ENCODE results near the gene DDX1. TPM values are rescaled to one million over a fixed set of nuclear protein-coding genes. Genes with fewer than 3 reads are reported as not detected.

DDX1 gene
- polyA plus RNA-seq, 1 experiment = 49.6 TPM

- POLR2A ChIA-PET = no interaction called here
- CTCF ChIA-PET = interaction anchor here (1.6 kb wide), 1 partner anchor 9 kb away, joined by 3 read pairs; no protein-coding TSS in a partner anchor
- Histone ChIP-seq H3K4me3 (ENCODE audit: low read depth, low read length) (no peak overlapping the region), H3K36me3 (ENCODE audit: control insufficient read depth, insufficient read depth, low read length) (no peaks in the 10 kb centered on the region), H3K27me3 (ENCODE audit: control insufficient read depth, insufficient read depth, low read length) (no peaks in the 10 kb centered on the region)
- TF ChIP-seq, protein P1, sequence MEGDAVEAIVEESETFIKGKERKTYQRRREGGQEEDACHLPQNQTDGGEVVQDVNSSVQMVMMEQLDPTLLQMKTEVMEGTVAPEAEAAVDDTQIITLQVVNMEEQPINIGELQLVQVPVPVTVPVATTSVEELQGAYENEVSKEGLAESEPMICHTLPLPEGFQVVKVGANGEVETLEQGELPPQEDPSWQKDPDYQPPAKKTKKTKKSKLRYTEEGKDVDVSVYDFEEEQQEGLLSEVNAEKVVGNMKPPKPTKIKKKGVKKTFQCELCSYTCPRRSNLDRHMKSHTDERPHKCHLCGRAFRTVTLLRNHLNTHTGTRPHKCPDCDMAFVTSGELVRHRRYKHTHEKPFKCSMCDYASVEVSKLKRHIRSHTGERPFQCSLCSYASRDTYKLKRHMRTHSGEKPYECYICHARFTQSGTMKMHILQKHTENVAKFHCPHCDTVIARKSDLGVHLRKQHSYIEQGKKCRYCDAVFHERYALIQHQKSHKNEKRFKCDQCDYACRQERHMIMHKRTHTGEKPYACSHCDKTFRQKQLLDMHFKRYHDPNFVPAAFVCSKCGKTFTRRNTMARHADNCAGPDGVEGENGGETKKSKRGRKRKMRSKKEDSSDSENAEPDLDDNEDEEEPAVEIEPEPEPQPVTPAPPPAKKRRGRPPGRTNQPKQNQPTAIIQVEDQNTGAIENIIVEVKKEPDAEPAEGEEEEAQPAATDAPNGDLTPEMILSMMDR (IDR thresholded peaks at IDR 0.05; ENCODE audit: insufficient read depth, low read depth, low read length) = no peak
- no peak for DNase-seq (ENCODE audit: low read depth)
Measured at GRCh38 chr2:15666861-15667808, 75.5 kb downstream of the DDX1 start.

DNA sequence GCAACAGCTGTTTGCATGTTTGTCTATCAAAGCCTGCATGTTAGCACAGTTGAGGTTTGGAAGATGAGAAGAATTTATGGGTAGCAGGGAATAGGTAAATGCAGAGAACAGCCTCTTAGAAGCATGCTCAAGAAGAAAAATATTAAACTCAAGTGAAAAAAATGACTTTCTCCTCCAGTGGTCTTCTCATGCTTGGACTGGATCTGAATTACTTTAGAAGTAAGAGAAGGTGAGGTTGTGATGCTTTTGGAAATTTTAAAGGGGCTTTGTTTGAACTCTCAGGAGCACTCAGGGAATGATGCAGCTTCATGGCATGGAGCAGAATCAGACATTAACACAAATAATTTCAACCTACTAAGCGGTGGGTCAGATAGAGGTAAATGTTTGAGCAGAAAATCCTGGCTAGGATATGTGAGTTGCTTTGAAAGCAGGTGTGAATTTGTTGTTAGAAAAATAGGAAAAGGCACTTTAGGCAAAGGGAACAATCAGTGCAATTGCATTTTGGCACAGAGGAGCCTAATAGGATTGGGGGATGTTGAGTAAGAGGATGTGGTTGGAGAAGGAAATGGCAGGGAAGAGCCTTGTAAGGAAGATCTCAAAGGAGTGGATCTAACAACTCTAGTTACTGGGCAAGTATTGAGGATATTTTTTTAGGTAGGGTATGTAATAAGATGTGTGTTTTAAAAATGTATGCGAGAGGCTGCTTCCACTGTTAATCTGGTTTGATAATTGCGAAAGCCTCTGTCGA is 76.3 kb downstream of the DDX1 start:
- Histone ChIP-seq H3K27me3 (ENCODE audit: control insufficient read depth, insufficient read depth, low read length) (no peaks in the 10 kb centered on the region), H3K4me3 (ENCODE audit: low read depth, low read length) (no peak overlapping the region), H3K36me3 (ENCODE audit: control insufficient read depth, insufficient read depth, low read length) (no peaks in the 10 kb centered on the region)
- CTCF ChIA-PET = interaction anchor here (1.2 to 1.6 kb wide), 2 partner anchors 8 to 10 kb away, joined by 3 read pairs; no protein-coding TSS in a partner anchor
- POLR2A ChIA-PET = no interaction called here
- TF ChIP-seq, protein P1 (IDR thresholded peaks at IDR 0.05; ENCODE audit: insufficient read depth, low read depth, low read length) = no peak
- DNase-seq (ENCODE audit: low read depth) = no peak

DNA sequence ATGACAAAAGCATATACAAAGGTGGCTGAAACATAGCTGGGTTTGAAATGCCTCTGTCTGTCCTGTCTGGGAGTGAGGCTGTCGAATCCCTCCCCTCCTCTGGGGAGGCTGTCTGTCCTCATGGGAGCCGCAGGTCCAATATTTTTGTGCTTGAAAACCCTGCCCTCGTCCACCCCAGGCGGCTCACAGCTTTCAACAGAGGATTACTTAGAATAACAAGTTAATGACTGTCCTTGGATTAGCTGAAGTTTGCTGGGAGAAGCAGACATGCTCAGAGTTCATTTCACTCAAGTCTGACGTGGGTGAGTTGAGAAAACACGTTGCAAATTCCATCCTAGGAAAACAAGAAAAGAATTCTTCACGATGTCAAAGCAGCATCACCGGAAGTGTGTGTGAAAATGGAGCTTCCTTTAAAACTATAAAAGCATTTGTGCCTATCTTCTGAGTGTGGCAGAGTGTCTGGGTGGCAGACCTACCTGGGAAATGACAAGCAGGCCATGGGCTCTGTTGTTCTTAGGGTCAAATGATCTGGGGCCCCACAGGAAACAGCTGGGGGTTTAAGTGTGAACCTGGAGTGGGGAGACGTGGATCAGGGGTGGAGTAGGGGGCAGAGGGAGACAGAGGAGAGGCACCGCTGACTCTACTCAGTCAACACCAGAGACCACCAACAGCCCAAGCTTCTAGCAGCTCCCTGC is 77.1 kb downstream of the DDX1 start:
- Histone ChIP-seq H3K27me3 (ENCODE audit: control insufficient read depth, insufficient read depth, low read length) (no peaks in the 10 kb centered on the region), H3K36me3 (ENCODE audit: control insufficient read depth, insufficient read depth, low read length) (no peaks in the 10 kb centered on the region), H3K4me3 (ENCODE audit: low read depth, low read length) (no peak overlapping the region)
- DNase-seq (ENCODE audit: low read depth) = no peak
- TF ChIP-seq, protein P1 (IDR thresholded peaks at IDR 0.05; ENCODE audit: insufficient read depth, low read depth, low read length) = no peak
- ChIA-PET CTCF (interaction anchor here (1.2 kb wide), 1 partner anchor 9 kb away, joined by 3 read pairs; no protein-coding TSS in a partner anchor), POLR2A (no interaction called here)

GRCh38 chr2:15669375-15669910 is 77.8 kb downstream of the DDX1 start:
- ChIA-PET POLR2A (no interaction called here), CTCF (interaction anchor here (1.2 kb wide), 1 partner anchor 10 kb away, joined by 3 read pairs; no protein-coding TSS in a partner anchor)
- Histone ChIP-seq H3K27me3 (ENCODE audit: control insufficient read depth, insufficient read depth, low read length) (no peaks in the 10 kb centered on the region), H3K4me3 (ENCODE audit: low read depth, low read length) (no peak overlapping the region), H3K36me3 (ENCODE audit: control insufficient read depth, insufficient read depth, low read length) (no peaks in the 10 kb centered on the region)
- TF ChIP-seq, protein P1 (IDR thresholded peaks at IDR 0.05; ENCODE audit: insufficient read depth, low read depth, low read length) = no peak
- no peak for DNase-seq (ENCODE audit: low read depth)
